PC-3 (cell line): ENCODE results near the gene AGBL1. TPM values are rescaled to one million over a fixed set of nuclear protein-coding genes. Genes with fewer than 3 reads are reported as not detected.

Experiments
- ATAC-seq: fragments of 200-7000 bp; cut with Tn5 transposase; 2 replicates; pipeline ENCODE4 v1.9.1; 2020; ENCODE audit warnings: mild to moderate bottlenecking, moderate library complexity
- BruUV-seq: library from RNA; stranded (reverse); fragments of 400-500 nt; replicated peaks from 2 replicates; lab custom pipeline; 2021; lab: Mats Ljungman, UMichigan
- CTCF ChIA-PET: fragments of 300-600 bp; sonication (Branson Sonifier 250); formaldehyde crosslinking; loops from one replicate; lab custom pipeline; 2022; ENCODE audit warnings: antibody characterized with exemption; lab: Charles Lee
- POLR2A ChIA-PET: fragments of 300-600 bp; sonication (Branson Sonifier 250); formaldehyde crosslinking; loops from one replicate; lab custom pipeline; 2022; ENCODE audit warnings: antibody characterized with exemption; ENCODE audit not compliant: unreplicated experiment; lab: Charles Lee
- DNase-seq: peaks from one replicate; pipeline ENCODE4 v3.0.0-alpha.2; 2015
- H2AFZ ChIP-seq: fragments of 300-600 bp; sonication (generic); 2 replicates; pipeline ENCODE4 v1.6.0; 2016; ENCODE audit warnings: antibody characterized with exemption, low read length
- H3F3A ChIP-seq: fragments of 300-600 bp; sonication (generic); one replicate; pipeline ENCODE4 v1.6.0; 2017; ENCODE audit warnings: antibody characterized with exemption, low read length, control low read depth, mild to moderate bottlenecking; ENCODE audit not compliant: unreplicated experiment
- H3K27ac ChIP-seq: fragments of 300-600 bp; sonication (generic); 2 replicates; pipeline ENCODE4 v1.5.1; 2016; ENCODE audit warnings: mild to moderate bottlenecking, low read length
- H3K27me3 ChIP-seq: fragments of 300-600 bp; sonication (generic); 2 replicates; pipeline ENCODE4 v1.6.1; 2016; ENCODE audit warnings: low read length, mixed read lengths
- H3K36me3 ChIP-seq: fragments of 300-600 bp; sonication (generic); 2 replicates; pipeline ENCODE4 v1.6.1; 2016; ENCODE audit warnings: low read depth, mixed run types, low read length, mixed read lengths
- H3K4me1 ChIP-seq: fragments of 300-600 bp; sonication (generic); 2 replicates; pipeline ENCODE4 v1.5.1; 2016; ENCODE audit warnings: low read length; ENCODE audit not compliant: insufficient read depth
- H3K4me2 ChIP-seq: fragments of 300-600 bp; sonication (generic); 2 replicates; pipeline ENCODE4 v1.6.0; 2016; ENCODE audit warnings: low read length
- H3K4me3 ChIP-seq: fragments of 300-600 bp; sonication (generic); 2 replicates; pipeline ENCODE4 v1.5.1; 2016; ENCODE audit warnings: mild to moderate bottlenecking, low read length, mixed read lengths
- H3K79me2 ChIP-seq: fragments of 300-600 bp; sonication (generic); 2 replicates; pipeline ENCODE4 v1.6.1; 2017; ENCODE audit warnings: low read length, mixed read lengths
- H3K9ac ChIP-seq: fragments of 300-600 bp; sonication (generic); 2 replicates; pipeline ENCODE4 v1.6.0; 2016; ENCODE audit warnings: mild to moderate bottlenecking, low read length
- H3K9me2 ChIP-seq: fragments of 300-600 bp; sonication (generic); replicated peaks from 2 replicates; pipeline ENCODE4 v1.6.1; 2016; ENCODE audit warnings: mixed run types, low read length, mixed read lengths
- H3K9me3 ChIP-seq: fragments of 300-600 bp; sonication (generic); 2 replicates; pipeline ENCODE4 v1.6.1; 2016; ENCODE audit warnings: low read length, mixed read lengths
- H4K20me1 ChIP-seq: fragments of 300-600 bp; sonication (generic); 2 replicates; pipeline ENCODE4 v1.6.1; 2016; ENCODE audit warnings: low read length, mixed read lengths
- CTCF ChIP-seq: fragments of 300-600 bp; sonication (generic); conservative IDR thresholded peaks from 2 replicates; pipeline ENCODE4 v1.5.1; 2017; ENCODE audit warnings: antibody characterized with exemption, low read depth, mild to moderate bottlenecking, low read length
- EZH2 ChIP-seq: fragments of 300-600 bp; sonication (generic); IDR thresholded peaks from one replicate; pipeline ENCODE4 v1.6.1; 2017; ENCODE audit warnings: antibody characterized with exemption, mild to moderate bottlenecking, low read length; ENCODE audit not compliant: unreplicated experiment
- EZH2phosphoT487 ChIP-seq: fragments of 300-600 bp; sonication (generic); IDR thresholded peaks from 2 replicates; pipeline ENCODE4 v1.6.1; 2018; ENCODE audit warnings: mild to moderate bottlenecking, antibody characterized with exemption, low read length, borderline replicate concordance
- intact Hi-C: fragments of 100-400 bp; cut with micrococcal nuclease; formaldehyde crosslinking; loops from 2 replicates; pipeline ENCODE4 v1.9.0; 2023
- total RNA-seq: library from RNA; depleted of rRNA; stranded (reverse); fragments of >200 nt; gene quantifications from 2 replicates; pipeline ENCODE4 v1.2.3, GENCODE V29; 2014

Gene AGBL1
- total RNA-seq, 1 experiment from 2014 or later = not detected

DNA sequence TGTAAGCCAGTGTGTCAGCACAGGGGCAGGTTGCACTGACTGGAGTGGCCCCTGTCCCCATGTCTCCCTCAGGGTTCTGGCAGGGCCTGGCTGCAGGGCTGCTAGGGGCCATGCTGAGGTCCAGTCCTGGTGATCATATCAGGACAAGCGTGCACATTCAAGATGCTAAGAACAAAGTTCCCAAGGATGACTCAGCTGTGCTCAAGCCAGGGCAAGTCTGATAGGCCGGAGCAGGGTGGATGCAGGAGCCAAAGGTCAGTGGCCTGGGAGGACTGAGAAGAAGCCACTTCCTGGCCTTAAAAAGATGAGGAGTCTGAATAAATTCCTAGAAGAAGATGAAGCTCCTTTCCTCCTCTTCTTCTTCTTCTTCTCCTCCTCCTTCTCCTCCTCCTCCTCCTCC, 353.2 kb downstream of the AGBL1 start:
- Histone ChIP-seq H3F3A (no peaks in the 10 kb centered on the region), H3K9me3 (no peaks in the 10 kb centered on the region), H3K27ac (no peak overlapping the region), H2AFZ (no peak overlapping the region), H4K20me1 (no peaks in the 10 kb centered on the region), H3K27me3 (no peaks in the 10 kb centered on the region), H3K4me2 (no peak overlapping the region), H3K4me3 (no peak overlapping the region), H3K9ac (no peak overlapping the region), H3K4me1 (no peaks in the 10 kb centered on the region), H3K79me2 (no peaks in the 10 kb centered on the region), H3K36me3 (no peaks in the 10 kb centered on the region), H3K9me2 (no peaks in the 10 kb centered on the region)
- intact Hi-C loops = no loop called here
- no peak for DNase-seq
- POLR2A ChIA-PET = no interaction called here
- ATAC-seq = no peak
- no TSS peak for BruUV-seq
- CTCF ChIA-PET = no interaction called here
- no peak for TF ChIP-seq EZH2
- TF ChIP-seq CTCF = no peak
- no peak for TF ChIP-seq EZH2phosphoT487

DNA sequence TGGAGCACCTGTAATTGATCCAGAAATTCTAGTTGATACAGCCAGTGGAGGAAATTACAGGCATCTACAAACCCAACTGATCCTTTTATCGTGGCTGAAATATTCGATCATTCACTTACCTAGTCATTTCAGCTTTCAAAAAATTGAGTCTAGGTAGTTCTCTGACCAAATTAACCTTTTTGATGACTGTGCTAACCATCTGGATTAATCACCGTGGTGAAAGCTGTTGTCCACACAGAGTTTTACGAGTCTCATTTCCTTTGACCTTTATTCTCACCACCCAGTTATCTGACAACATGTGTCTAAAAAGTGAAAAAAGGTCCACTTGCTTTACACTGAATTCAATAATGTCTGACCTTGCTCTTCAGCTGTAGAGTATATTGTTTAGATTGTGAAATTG, 354.3 kb downstream of the AGBL1 start:
- no peaks in the 10 kb centered on the region for H3K4me1 ChIP-seq
- H3K9me3 ChIP-seq = no peaks in the 10 kb centered on the region
- H3K27ac ChIP-seq = no peak overlapping the region
- H3K4me2 ChIP-seq = no peak overlapping the region
- TF ChIP-seq CTCF (no peak), EZH2 (no peak), EZH2phosphoT487 (no peak)
- DNase-seq (no peak), ATAC-seq (no peak)
- ChIA-PET CTCF (no interaction called here), POLR2A (no interaction called here)
- H3K9ac ChIP-seq = no peak overlapping the region
- no peaks in the 10 kb centered on the region for H3K79me2 ChIP-seq
- no peak overlapping the region for H2AFZ ChIP-seq
- no TSS peak for BruUV-seq
- no peaks in the 10 kb centered on the region for H3F3A ChIP-seq
- H3K9me2 ChIP-seq = no peaks in the 10 kb centered on the region
- intact Hi-C loops = no loop called here
- H3K36me3 ChIP-seq = no peaks in the 10 kb centered on the region
- H3K4me3 ChIP-seq = no peak overlapping the region
- no peaks in the 10 kb centered on the region for H3K27me3 ChIP-seq
- H4K20me1 ChIP-seq = no peaks in the 10 kb centered on the region

- Histone ChIP-seq H3K9me3 (no peaks in the 10 kb centered on the region), H3K4me3 (no peak overlapping the region), H3K4me1 (no peaks in the 10 kb centered on the region), H4K20me1 (no peaks in the 10 kb centered on the region), H3K27ac (no peak overlapping the region), H3K9ac (no peak overlapping the region), H3K27me3 (no peaks in the 10 kb centered on the region), H3F3A (no peaks in the 10 kb centered on the region), H2AFZ (no peak overlapping the region), H3K4me2 (no peak overlapping the region), H3K79me2 (no peaks in the 10 kb centered on the region), H3K36me3 (no peaks in the 10 kb centered on the region), H3K9me2 (no peaks in the 10 kb centered on the region)
- ATAC-seq = no peak
- BruUV-seq = no TSS peak
- intact Hi-C loops = no loop called here
- no peak for DNase-seq
- POLR2A ChIA-PET = no interaction called here
- TF ChIP-seq CTCF (no peak), EZH2 (no peak), EZH2phosphoT487 (no peak)
- CTCF ChIA-PET = no interaction called here
Observed at GRCh38 chr15:86439614-86440013, 359.9 kb downstream of the AGBL1 start.
